Activated CD4-positive, alpha-beta T cell treated with anti-CD3 and anti-CD28 coated beads, Interleukin-2, amount 10 ng/mL, durations not matched to agents 7 days and 5 days (primary cell): ENCODE results near the gene MAFB. TPM values are rescaled to one million over a fixed set of nuclear protein-coding genes. Genes with fewer than 3 reads are reported as not detected.

ENCODE experiments used
- CTCF ChIA-PET: fragments of 350-600 bp; sonication (Branson Sonifier 250); formaldehyde crosslinking; loops from one replicate; lab custom pipeline; 2021; ENCODE audit warnings: antibody characterized with exemption; lab: Charles Lee
- POLR2A ChIA-PET: fragments of 350-600 bp; sonication (Branson Sonifier 250); formaldehyde crosslinking; loops from one replicate; lab custom pipeline; 2021; ENCODE audit warnings: antibody characterized with exemption; lab: Charles Lee
- DNase-seq: peaks from one replicate; pipeline ENCODE4 v3.0.0-alpha.2; 2020
- H3K27ac Mint-ChIP-seq: one replicate; pipeline ENCODE4 v1.8.0; 2021; ENCODE audit warnings: mild to moderate bottlenecking, moderate library complexity, mixed read lengths
- H3K27me3 Mint-ChIP-seq: one replicate; pipeline ENCODE4 v1.8.0; 2021; ENCODE audit warnings: mixed read lengths
- H3K36me3 Mint-ChIP-seq: one replicate; pipeline ENCODE4 v1.8.0; 2021; ENCODE audit warnings: low read depth, mixed read lengths
- H3K4me1 Mint-ChIP-seq: one replicate; pipeline ENCODE4 v1.8.0; 2021; ENCODE audit warnings: mixed read lengths
- H3K4me3 Mint-ChIP-seq: one replicate; pipeline ENCODE4 v1.8.0; 2021; ENCODE audit warnings: mild to moderate bottlenecking, moderate library complexity, mixed read lengths
- H3K9me3 Mint-ChIP-seq: one replicate; pipeline ENCODE4 v1.8.0; 2021; ENCODE audit warnings: mixed read lengths
- total RNA-seq, 2 experiments: library from RNA; stranded (reverse); gene quantifications; one replicate each; pipeline ENCODE4 v1.2.3, GENCODE V29; 2021

MAFB gene
- total RNA-seq, 2 experiments from 2014 or later, result not detected

GRCh38 chr20:40639676-40640355 lies 49.2 kb downstream of the MAFB start:
- Mint-ChIP-seq H3K4me3 (no peak overlapping the region), H3K9me3 (no peaks in the 10 kb centered on the region), H3K4me1 (no peaks in the 10 kb centered on the region), H3K27me3 (peaks cover 2% of the 10 kb centered on the region), H3K36me3 (no peaks in the 10 kb centered on the region), H3K27ac (no peak overlapping the region)
- ChIA-PET POLR2A (no interaction called here), CTCF (no interaction called here)
- DNase-seq, result no peak

GRCh38 chr20:40639132-40639531 lies 49.9 kb downstream of the MAFB start:
- no peaks in the 10 kb centered on the region for H3K4me1 Mint-ChIP-seq
- DNase-seq, result no peak
- H3K9me3 Mint-ChIP-seq, result no peaks in the 10 kb centered on the region
- ChIA-PET CTCF (no interaction called here), POLR2A (no interaction called here)
- H3K27me3 Mint-ChIP-seq, result peaks cover 2% of the 10 kb centered on the region
- H3K4me3 Mint-ChIP-seq, result no peak overlapping the region
- no peaks in the 10 kb centered on the region for H3K36me3 Mint-ChIP-seq
- no peak overlapping the region for H3K27ac Mint-ChIP-seq

GRCh38 chr20:40638414-40638813 lies 50.6 kb downstream of the MAFB start:
- ChIA-PET POLR2A (no interaction called here), CTCF (no interaction called here)
- no peaks in the 10 kb centered on the region for H3K4me1 Mint-ChIP-seq
- H3K27me3 Mint-ChIP-seq, result peaks cover 2% of the 10 kb centered on the region
- DNase-seq, result no peak
- no peak overlapping the region for H3K27ac Mint-ChIP-seq
- no peak overlapping the region for H3K4me3 Mint-ChIP-seq
- H3K36me3 Mint-ChIP-seq, result no peaks in the 10 kb centered on the region
- H3K9me3 Mint-ChIP-seq, result no peaks in the 10 kb centered on the region

- Mint-ChIP-seq H3K4me1 (no peaks in the 10 kb centered on the region), H3K27me3 (peaks cover 2% of the 10 kb centered on the region), H3K36me3 (no peaks in the 10 kb centered on the region), H3K9me3 (no peaks in the 10 kb centered on the region), H3K27ac (no peak overlapping the region), H3K4me3 (no peak overlapping the region)
- POLR2A ChIA-PET, result no interaction called here
- CTCF ChIA-PET, result no interaction called here
- no peak for DNase-seq
Measured at GRCh38 chr20:40637176-40637575, 51.9 kb downstream of the MAFB start.

- Mint-ChIP-seq H3K27ac (no peak overlapping the region), H3K9me3 (no peaks in the 10 kb centered on the region), H3K27me3 (peaks cover 2% of the 10 kb centered on the region), H3K36me3 (no peaks in the 10 kb centered on the region), H3K4me3 (no peak overlapping the region), H3K4me1 (no peaks in the 10 kb centered on the region)
- no peak for DNase-seq
- POLR2A ChIA-PET, result interaction anchor here (0.6 kb wide), 1 partner anchor 149 kb away, joined by 3 read pairs; no protein-coding TSS in a partner anchor
- CTCF ChIA-PET, result no interaction called here
Measured at GRCh38 chr20:40636486-40636885, 52.5 kb downstream of the MAFB start.

GRCh38 chr20:40635971-40636370 lies 53.1 kb downstream of the MAFB start:
- peaks cover 2% of the 10 kb centered on the region for H3K27me3 Mint-ChIP-seq
- DNase-seq, result no peak
- H3K4me1 Mint-ChIP-seq, result no peaks in the 10 kb centered on the region
- no peaks in the 10 kb centered on the region for H3K9me3 Mint-ChIP-seq
- H3K27ac Mint-ChIP-seq, result no peak overlapping the region
- H3K4me3 Mint-ChIP-seq, result no peak overlapping the region
- CTCF ChIA-PET, result no interaction called here
- H3K36me3 Mint-ChIP-seq, result no peaks in the 10 kb centered on the region
- POLR2A ChIA-PET, result no interaction called here
